ENCODE data around the gene TUBB. TPM values are rescaled to one million over a fixed set of nuclear protein-coding genes. Genes with fewer than 3 reads are reported as not detected.

TUBB gene
- total RNA-seq, 2 donors from 2014 or later = 80.9 to 84.4 TPM

DNA sequence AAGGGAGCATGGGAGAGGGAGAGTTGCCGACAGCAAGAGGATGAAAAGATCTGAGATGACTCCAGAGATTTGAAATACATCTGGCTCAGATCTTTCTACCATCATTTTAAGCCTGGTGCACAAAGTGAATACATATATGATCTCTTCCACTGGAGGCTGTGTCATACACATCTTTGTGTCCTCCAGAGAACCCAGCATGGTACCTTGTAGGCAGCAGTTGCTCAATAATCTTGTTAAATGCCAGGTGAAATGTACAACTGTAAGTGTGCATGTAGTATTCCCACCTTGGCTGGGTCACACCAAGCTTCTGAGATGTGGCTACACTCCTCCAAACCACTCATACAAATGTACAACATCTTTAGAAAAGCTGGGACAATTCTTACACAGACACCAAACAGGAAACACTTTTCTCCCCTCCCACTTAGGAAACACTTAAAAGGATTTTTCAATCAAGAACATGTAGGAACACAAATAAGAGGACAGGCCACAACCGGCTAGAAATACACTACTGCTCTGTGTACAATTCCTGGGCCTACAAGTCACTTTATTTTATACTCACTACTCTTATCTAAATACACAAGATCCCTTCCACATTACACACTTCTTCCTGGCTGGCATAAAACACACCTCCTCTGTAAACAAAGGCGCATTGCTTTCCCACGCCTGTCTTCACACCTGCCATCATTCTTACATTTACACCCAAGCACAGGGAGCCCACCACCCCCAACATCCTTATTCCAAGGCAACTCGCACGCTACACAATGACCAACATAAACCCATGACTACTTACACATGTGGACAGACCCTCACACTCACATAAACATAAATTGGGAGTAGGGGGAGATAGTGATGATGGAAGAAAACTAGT lies 28.0 kb downstream of the TUBB start:
- 39 to 43% methylated on average over 6 of the region's 6 CpGs for WGBS, 2 donors
- ATAC-seq = no peak

GRCh38 chr6:30748851-30749540 lies 28.8 kb downstream of the TUBB start:
- H3K9me3 ChIP-seq = no peaks in the 10 kb centered on the region
- DNase-seq (peak in 3 of 4 donors; percentile 52 to 72 (median 54)), ATAC-seq (peak; percentile 5)
- no peak for TF ChIP-seq POLR2A (IDR thresholded peaks at IDR 0.05)
- TF ChIP-seq CTCF (IDR thresholded peaks at IDR 0.05) = no peak
- H3K27me3 ChIP-seq = no peaks in the 10 kb centered on the region
- no peaks in the 10 kb centered on the region for H3K36me3 ChIP-seq (replicated peaks in 1 of 2; ENCODE audit: insufficient read depth in 1 of 2, low read depth in 2 of 2)
- H3K27ac ChIP-seq = peak overlapping the region; percentile 82 to 97 (median 94)
- no peak overlapping the region for H3K4me3 ChIP-seq
- peaks cover 80% of the 10 kb centered on the region for H3K4me1 ChIP-seq
- intact Hi-C loops (cut with DNase I) = no loop called here
- 30 to 32% methylated on average over 8 of the region's 8 CpGs for WGBS, 2 donors

More for the DNA sequence above, 28.0 kb downstream of the TUBB start:
- intact Hi-C loops (cut with DNase I) = no loop called here
- TF ChIP-seq POLR2A (IDR thresholded peaks at IDR 0.05) (peak in 1 of 3 donors; percentile 17), CTCF (IDR thresholded peaks at IDR 0.05) (no peak)
- DNase-seq = peak in 1 of 4 donors; percentile 49
- Histone ChIP-seq H3K36me3 (replicated peaks in 1 of 2; ENCODE audit: insufficient read depth in 1 of 2, low read depth in 2 of 2) (no peaks in the 10 kb centered on the region), H3K4me1 (peaks cover 78% of the 10 kb centered on the region), H3K27ac (peak overlapping the region; percentile 82 to 97 (median 94)), H3K9me3 (no peaks in the 10 kb centered on the region), H3K4me3 (no peak overlapping the region), H3K27me3 (no peaks in the 10 kb centered on the region)

- Histone ChIP-seq H3K27me3 (no peaks in the 10 kb centered on the region), H3K36me3 (replicated peaks in 1 of 2; ENCODE audit: insufficient read depth in 1 of 2, low read depth in 2 of 2) (no peaks in the 10 kb centered on the region), H3K4me1 (peaks cover 76% of the 10 kb centered on the region), H3K9me3 (no peaks in the 10 kb centered on the region), H3K27ac (peak overlapping the region; percentile 82 to 97 (median 94)), H3K4me3 (no peak overlapping the region)
- intact Hi-C loops (cut with DNase I) = no loop called here
- ATAC-seq (peak; percentile 72), DNase-seq (peak; percentile 74 to 88 (median 84))
- WGBS, 2 donors = 12 to 25% methylated on average over 12 of the region's 12 CpGs
- peak in 2 of 3 donors; percentile 62 to 74 for TF ChIP-seq POLR2A (IDR thresholded peaks at IDR 0.05)
- peak in 4 of 7 experiments; percentile 15 to 34 (median 27) for TF ChIP-seq CTCF (IDR thresholded peaks at IDR 0.05)
Observed at GRCh38 chr6:30749554-30750378, 29.6 kb downstream of the TUBB start.

DNA sequence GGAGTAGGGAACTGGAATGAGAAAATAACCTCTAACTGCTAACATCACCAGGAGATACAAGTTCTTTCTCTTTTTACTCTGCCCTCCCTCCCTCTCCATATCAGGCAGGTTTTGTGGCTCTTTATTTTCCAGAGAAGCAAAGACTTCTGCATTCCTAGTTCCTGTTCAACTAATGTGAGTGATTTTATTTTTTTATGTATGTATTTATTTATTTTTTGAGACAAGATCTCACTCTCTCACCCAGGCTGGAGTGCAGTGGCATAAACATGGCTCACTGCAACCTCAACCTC lies 30.2 kb downstream of the TUBB start:
- ATAC-seq = peak; percentile 26

More for the DNA sequence above, 30.2 kb downstream of the TUBB start:
- intact Hi-C loops (cut with DNase I) = no loop called here
- Histone ChIP-seq H3K4me3 (no peak overlapping the region), H3K27ac (peak overlapping the region; percentile 82 to 97 (median 94)), H3K9me3 (no peaks in the 10 kb centered on the region), H3K27me3 (no peaks in the 10 kb centered on the region), H3K36me3 (replicated peaks in 1 of 2; ENCODE audit: insufficient read depth in 1 of 2, low read depth in 2 of 2) (no peaks in the 10 kb centered on the region), H3K4me1 (peaks cover 70% of the 10 kb centered on the region)
- no peak for TF ChIP-seq CTCF (IDR thresholded peaks at IDR 0.05)
- TF ChIP-seq POLR2A (IDR thresholded peaks at IDR 0.05) = no peak
- no peak for DNase-seq

Measured in body of pancreas (tissue), 4 donors.